CD4-positive, CD25-positive, alpha-beta regulatory T cell (primary cell): ENCODE measurements around the gene GNGT1. TPM values are rescaled to one million over a fixed set of nuclear protein-coding genes. Genes with fewer than 3 reads are reported as not detected.

ENCODE experiments used
- ATAC-seq, 2 donors: fragments of 150-1000 bp; cut with Tn5 transposase; one replicate each; pipeline ENCODE4 v1.10.0; 2021; ENCODE audit warnings: low read depth in 2 of 2, moderate number of reproducible peaks in 2 of 2, moderate library complexity in 1 of 2
- DNase-seq, 3 donors: peaks; one replicate each; pipeline versions ENCODE4 v3.0.0 to v3.0.0-alpha.2; 2012 to 2022; ENCODE audit warnings: mixed read lengths in 1 of 3
- H3K27ac ChIP-seq: one replicate; pipeline ENCODE4 v1.7.0; 2013; ENCODE audit warnings: mild to moderate bottlenecking, low read length; ENCODE audit not compliant: insufficient read depth, poor library complexity, severe bottlenecking
- H3K27me3 ChIP-seq: one replicate; pipeline ENCODE4 v1.7.0; 2013; ENCODE audit warnings: low read length; ENCODE audit not compliant: control insufficient read depth, insufficient read depth
- H3K36me3 ChIP-seq: one replicate; pipeline ENCODE4 v1.7.0; 2013; ENCODE audit warnings: mild to moderate bottlenecking, low read length, moderate library complexity; ENCODE audit not compliant: control insufficient read depth, insufficient read depth
- H3K4me1 ChIP-seq: 2 replicates; pipeline ENCODE4 v1.7.0; 2013; ENCODE audit warnings: mild to moderate bottlenecking, low read length; ENCODE audit not compliant: insufficient read depth, control insufficient read depth, poor library complexity, severe bottlenecking
- H3K4me3 ChIP-seq: one replicate; pipeline ENCODE4 v1.7.0; 2013; ENCODE audit warnings: low read depth, mild to moderate bottlenecking, low read length, moderate library complexity
- H3K9me3 ChIP-seq, 2 experiments: 1 replicate in 1 of 2; 2 replicates in 1 of 2; pipeline ENCODE4 v1.7.0; 2013; ENCODE audit warnings: low read length in 2 of 2, mild to moderate bottlenecking in 1 of 2, moderate library complexity in 1 of 2; ENCODE audit not compliant: control insufficient read depth in 2 of 2
- H3K27ac Mint-ChIP-seq, 3 donors: one replicate each; pipeline ENCODE4 v1.8.0; 2020 to 2022; ENCODE audit warnings: mild to moderate bottlenecking in 3 of 3, mixed read lengths in 3 of 3, moderate library complexity in 2 of 3
- H3K27me3 Mint-ChIP-seq: one replicate; pipeline ENCODE4 v1.8.0; 2022; ENCODE audit warnings: mild to moderate bottlenecking, mixed read lengths
- H3K36me3 Mint-ChIP-seq: one replicate; pipeline ENCODE4 v1.8.0; 2020; ENCODE audit warnings: mixed read lengths
- H3K4me1 Mint-ChIP-seq, 4 donors: one replicate each; pipeline ENCODE4 v1.8.0; 2020 to 2022; ENCODE audit warnings: mixed read lengths in 4 of 4, mild to moderate bottlenecking in 1 of 4
- H3K4me3 Mint-ChIP-seq, 4 donors: one replicate each; pipeline ENCODE4 v1.8.0; 2020 to 2022; ENCODE audit warnings: mild to moderate bottlenecking in 4 of 4, mixed read lengths in 4 of 4, moderate library complexity in 3 of 4
- H3K9me3 Mint-ChIP-seq, 7 donors: one replicate each; pipeline ENCODE4 v1.8.0; 2020 to 2022; ENCODE audit warnings: mixed read lengths in 7 of 7, mild to moderate bottlenecking in 3 of 7, moderate library complexity in 2 of 7
- polyA plus RNA-seq, 4 donors: library from polyadenylated mRNA; unstranded; fragments of 300-500 nt; fragmentation: Illumina TruSeq; gene quantifications; one replicate each; pipeline ENCODE4 v1.2.3, GENCODE V29; 2021
- total RNA-seq: library from RNA; stranded (reverse); gene quantifications from one replicate; pipeline ENCODE4 v1.2.3, GENCODE V29; 2022

The GNGT1 gene
- total and polyA plus RNA-seq, 5 donors from 2014 or later = not detected

GRCh38 chr7:93879356-93879755 lies 27.0 kb upstream of the GNGT1 start:
- no peaks in the 10 kb centered on the region for H3K36me3 Mint-ChIP-seq
- no peak for DNase-seq
- H3K4me3 Mint-ChIP-seq = no peak overlapping the region

DNA sequence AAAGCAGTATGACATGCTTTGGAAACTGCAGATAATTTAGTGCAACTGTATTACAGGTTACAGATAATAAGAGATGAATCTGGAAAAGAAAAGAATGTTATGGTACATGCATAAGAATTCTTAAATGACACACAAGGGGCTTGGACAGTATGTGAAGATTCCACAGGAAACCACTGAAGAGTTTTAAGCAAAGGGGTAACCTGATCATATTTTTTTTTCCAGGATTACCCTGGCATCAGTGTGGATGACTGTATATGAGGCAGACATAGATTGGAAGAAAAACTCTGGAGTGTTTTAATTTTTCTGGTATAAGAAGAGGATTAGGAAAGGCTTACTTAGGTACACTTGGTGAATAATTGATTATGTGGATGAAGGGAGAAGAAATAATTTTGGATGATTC lies 23.9 kb upstream of the GNGT1 start:
- Mint-ChIP-seq H3K27me3 (peaks cover 8% of the 10 kb centered on the region), H3K4me3 (no peak overlapping the region), H3K27ac (no peak overlapping the region), H3K4me1 (no peaks in the 10 kb centered on the region), H3K9me3 (peaks cover 0 to 4% (median 0%) of the 10 kb centered on the region in 7 donors), H3K36me3 (no peaks in the 10 kb centered on the region)
- H3K27ac ChIP-seq = no peak overlapping the region
- no peaks in the 10 kb centered on the region for H3K9me3 ChIP-seq
- no peak for DNase-seq
- no peaks in the 10 kb centered on the region for H3K27me3 ChIP-seq
- H3K4me1 ChIP-seq = no peaks in the 10 kb centered on the region
- no peaks in the 10 kb centered on the region for H3K36me3 ChIP-seq
- no peak for ATAC-seq
- no peak overlapping the region for H3K4me3 ChIP-seq

More at GRCh38 chr7:93879356-93879755, 27.0 kb upstream of the GNGT1 start:
- H3K9me3 Mint-ChIP-seq = peaks cover 0 to 4% (median 0%) of the 10 kb centered on the region in 7 donors
- H3K27me3 ChIP-seq = no peaks in the 10 kb centered on the region
- H3K27ac Mint-ChIP-seq = no peak overlapping the region
- H3K27ac ChIP-seq = no peak overlapping the region
- no peaks in the 10 kb centered on the region for H3K9me3 ChIP-seq
- H3K36me3 ChIP-seq = no peaks in the 10 kb centered on the region
- H3K4me1 Mint-ChIP-seq = no peaks in the 10 kb centered on the region
- H3K4me1 ChIP-seq = no peaks in the 10 kb centered on the region
- ATAC-seq = no peak
- peaks cover 4% of the 10 kb centered on the region for H3K27me3 Mint-ChIP-seq
- no peak overlapping the region for H3K4me3 ChIP-seq

GRCh38 chr7:93883078-93883916 lies 23.1 kb upstream of the GNGT1 start:
- DNase-seq (no peak), ATAC-seq (no peak)
- Histone ChIP-seq H3K4me1 (no peaks in the 10 kb centered on the region), H3K36me3 (no peaks in the 10 kb centered on the region), H3K9me3 (no peaks in the 10 kb centered on the region), H3K27me3 (no peaks in the 10 kb centered on the region), H3K4me3 (no peak overlapping the region), H3K27ac (no peak overlapping the region)
- Mint-ChIP-seq H3K4me1 (no peaks in the 10 kb centered on the region), H3K27ac (no peak overlapping the region), H3K4me3 (no peak overlapping the region), H3K27me3 (peaks cover 8% of the 10 kb centered on the region), H3K9me3 (peaks cover 0 to 4% (median 0%) of the 10 kb centered on the region in 7 donors), H3K36me3 (no peaks in the 10 kb centered on the region)

DNA sequence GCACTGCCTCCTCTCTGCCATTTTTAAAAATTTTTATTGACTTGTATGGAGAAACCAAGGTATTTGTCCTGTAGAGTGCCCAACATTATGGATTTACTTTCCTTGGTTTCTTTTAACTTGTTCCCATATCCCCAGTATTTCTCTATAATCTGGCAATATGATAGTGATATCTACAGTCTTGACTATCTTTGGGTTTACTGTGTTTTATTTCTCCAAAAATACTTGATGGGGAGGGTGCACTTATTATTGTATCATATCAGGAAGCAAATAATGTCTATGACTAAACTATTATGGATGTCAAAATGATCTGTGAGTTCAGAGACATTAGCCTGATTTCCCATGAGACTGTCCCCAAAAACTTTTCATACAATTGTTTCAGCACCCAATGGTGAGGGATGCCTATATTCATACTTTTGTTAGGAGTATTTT lies 22.4 kb upstream of the GNGT1 start:
- Histone ChIP-seq H3K4me3 (no peak overlapping the region), H3K27me3 (no peaks in the 10 kb centered on the region), H3K4me1 (no peaks in the 10 kb centered on the region), H3K9me3 (no peaks in the 10 kb centered on the region), H3K27ac (no peak overlapping the region), H3K36me3 (no peaks in the 10 kb centered on the region)
- Mint-ChIP-seq H3K4me3 (no peak overlapping the region), H3K4me1 (no peaks in the 10 kb centered on the region), H3K27ac (no peak overlapping the region), H3K36me3 (no peaks in the 10 kb centered on the region), H3K9me3 (peaks cover 0 to 4% (median 0%) of the 10 kb centered on the region in 7 donors), H3K27me3 (peaks cover 13% of the 10 kb centered on the region)
- ATAC-seq (no peak), DNase-seq (no peak)

- Histone ChIP-seq H3K27ac (no peak overlapping the region), H3K36me3 (no peaks in the 10 kb centered on the region), H3K27me3 (peaks cover 3% of the 10 kb centered on the region), H3K4me3 (no peak overlapping the region), H3K4me1 (no peaks in the 10 kb centered on the region), H3K9me3 (no peaks in the 10 kb centered on the region)
- ATAC-seq (no peak), DNase-seq (no peak)
- H3K4me3 Mint-ChIP-seq = no peak overlapping the region
- peaks cover 0 to 4% (median 0%) of the 10 kb centered on the region in 7 donors for H3K9me3 Mint-ChIP-seq
- H3K4me1 Mint-ChIP-seq = no peaks in the 10 kb centered on the region
- peaks cover 19% of the 10 kb centered on the region for H3K27me3 Mint-ChIP-seq
- H3K27ac Mint-ChIP-seq = no peak overlapping the region
- H3K36me3 Mint-ChIP-seq = no peaks in the 10 kb centered on the region
Measured at GRCh38 chr7:93884541-93884940, 21.8 kb upstream of the GNGT1 start.

GRCh38 chr7:93889261-93889660 lies 17.1 kb upstream of the GNGT1 start:
- Mint-ChIP-seq H3K27me3 (peaks cover 50% of the 10 kb centered on the region), H3K36me3 (no peaks in the 10 kb centered on the region)

DNA sequence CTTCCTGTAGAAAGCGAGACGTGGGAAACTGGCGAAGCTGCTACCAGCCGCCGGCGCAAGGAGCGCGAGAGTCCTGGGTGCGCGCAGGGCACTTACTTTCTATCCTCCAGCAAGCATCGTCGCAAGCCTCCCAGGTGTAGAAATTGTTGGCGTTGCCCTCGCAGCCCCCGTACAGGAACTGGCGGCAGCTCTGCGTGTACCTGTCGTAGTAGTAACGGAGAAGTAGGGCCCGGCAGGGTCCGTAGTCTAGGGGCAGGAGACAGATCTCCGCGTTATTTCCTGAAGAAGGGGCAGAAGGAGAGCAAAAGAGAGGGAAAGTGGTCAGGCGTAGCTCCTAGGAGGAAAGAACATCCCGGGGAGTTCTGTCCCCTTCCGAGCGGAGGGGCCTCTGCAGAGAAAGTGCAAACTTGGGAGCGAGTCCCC lies 16.3 kb upstream of the GNGT1 start:
- Histone ChIP-seq H3K27me3 (peaks cover 3% of the 10 kb centered on the region), H3K9me3 (no peaks in the 10 kb centered on the region), H3K4me1 (no peaks in the 10 kb centered on the region), H3K27ac (no peak overlapping the region), H3K36me3 (no peaks in the 10 kb centered on the region), H3K4me3 (no peak overlapping the region)
- no peak for ATAC-seq
- Mint-ChIP-seq H3K27ac (no peak overlapping the region), H3K4me1 (peaks cover 0 to 6% (median 2%) of the 10 kb centered on the region in 4 donors), H3K4me3 (peak overlapping the region in 2 of 4 donors; percentile 26 to 51), H3K36me3 (no peaks in the 10 kb centered on the region), H3K27me3 (peaks cover 50% of the 10 kb centered on the region), H3K9me3 (peaks cover 0 to 7% (median 0%) of the 10 kb centered on the region in 7 donors)
- no peak for DNase-seq

More at GRCh38 chr7:93889261-93889660, 17.1 kb upstream of the GNGT1 start:
- no peak overlapping the region for H3K27ac ChIP-seq
- H3K4me3 Mint-ChIP-seq = no peak overlapping the region
- peaks cover 0 to 7% (median 0%) of the 10 kb centered on the region in 7 donors for H3K9me3 Mint-ChIP-seq
- ATAC-seq (no peak), DNase-seq (no peak)
- H3K27ac Mint-ChIP-seq = no peak overlapping the region
- no peaks in the 10 kb centered on the region for H3K9me3 ChIP-seq
- no peak overlapping the region for H3K4me3 ChIP-seq
- H3K36me3 ChIP-seq = no peaks in the 10 kb centered on the region
- no peaks in the 10 kb centered on the region for H3K4me1 ChIP-seq
- peaks cover 3% of the 10 kb centered on the region for H3K27me3 ChIP-seq
- peaks cover 0 to 6% (median 2%) of the 10 kb centered on the region in 4 donors for H3K4me1 Mint-ChIP-seq
